GM12892 (cell line): Measurements from ENCODE around the gene IRGQ.

Experiments used
- POLR2AphosphoS5 ChIP-seq: IDR thresholded peaks from 2 replicates; pipeline ENCODE4 v1.6.1; 2011; ENCODE audit warnings: low read depth, low read length, control low read depth
- TAF1 ChIP-seq: IDR thresholded peaks from 2 replicates; pipeline ENCODE4 v1.6.1; 2011; ENCODE audit warnings: low read depth, mild to moderate bottlenecking, control low read depth, low read length, borderline replicate concordance

DNA sequence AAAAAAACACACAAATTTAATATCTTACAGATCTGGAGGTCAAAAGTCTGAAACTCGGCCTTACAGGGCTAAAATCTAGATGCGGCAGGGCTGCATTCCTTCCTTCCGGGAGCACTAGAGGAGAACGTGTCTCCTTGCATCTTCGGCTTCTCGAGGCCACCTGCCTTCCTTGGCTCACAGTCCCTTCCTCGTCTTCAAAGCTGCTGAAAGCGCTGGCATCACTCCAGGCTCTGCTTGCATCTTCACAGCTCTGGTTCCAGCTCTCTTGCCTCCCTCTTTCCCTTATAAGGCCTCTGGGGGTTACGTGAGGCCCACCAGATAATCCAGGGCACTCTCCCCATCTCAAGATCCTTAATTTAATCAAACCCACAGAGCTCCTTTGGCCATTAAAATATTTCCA lies 31.1 kb downstream of the IRGQ start:
- no peak for TF ChIP-seq POLR2AphosphoS5
- no peak for TF ChIP-seq TAF1
